ENCODE measurements around the gene ERICH6B. TPM values are rescaled to one million over a fixed set of nuclear protein-coding genes. Genes with fewer than 3 reads are reported as not detected.

Gene ERICH6B
- total RNA-seq, 1 donor: not detected

DNA sequence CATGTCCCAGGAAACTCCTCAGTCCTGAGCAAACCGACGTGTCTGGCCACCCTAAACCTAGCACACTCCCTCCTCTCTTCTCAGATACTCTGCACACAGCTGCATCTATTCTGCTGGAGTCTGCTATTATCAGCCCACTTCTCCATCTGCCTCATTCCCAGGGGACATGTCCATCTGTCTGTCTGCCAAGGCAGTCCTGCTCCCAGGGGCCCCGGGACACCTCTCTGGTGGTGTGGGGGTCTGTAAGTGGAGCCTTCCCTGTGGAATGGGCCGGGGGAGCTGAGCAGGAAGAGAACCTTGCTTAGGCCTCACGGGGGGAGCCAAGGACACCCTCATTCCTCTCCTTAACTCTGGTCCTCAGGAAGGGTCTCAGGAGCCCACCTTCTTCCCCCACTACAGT lies 72.7 kb downstream of the ERICH6B start:
- H3K4me3 ChIP-seq (ENCODE audit: low read depth, low read length): no peak overlapping the region
- TF ChIP-seq, protein P1, sequence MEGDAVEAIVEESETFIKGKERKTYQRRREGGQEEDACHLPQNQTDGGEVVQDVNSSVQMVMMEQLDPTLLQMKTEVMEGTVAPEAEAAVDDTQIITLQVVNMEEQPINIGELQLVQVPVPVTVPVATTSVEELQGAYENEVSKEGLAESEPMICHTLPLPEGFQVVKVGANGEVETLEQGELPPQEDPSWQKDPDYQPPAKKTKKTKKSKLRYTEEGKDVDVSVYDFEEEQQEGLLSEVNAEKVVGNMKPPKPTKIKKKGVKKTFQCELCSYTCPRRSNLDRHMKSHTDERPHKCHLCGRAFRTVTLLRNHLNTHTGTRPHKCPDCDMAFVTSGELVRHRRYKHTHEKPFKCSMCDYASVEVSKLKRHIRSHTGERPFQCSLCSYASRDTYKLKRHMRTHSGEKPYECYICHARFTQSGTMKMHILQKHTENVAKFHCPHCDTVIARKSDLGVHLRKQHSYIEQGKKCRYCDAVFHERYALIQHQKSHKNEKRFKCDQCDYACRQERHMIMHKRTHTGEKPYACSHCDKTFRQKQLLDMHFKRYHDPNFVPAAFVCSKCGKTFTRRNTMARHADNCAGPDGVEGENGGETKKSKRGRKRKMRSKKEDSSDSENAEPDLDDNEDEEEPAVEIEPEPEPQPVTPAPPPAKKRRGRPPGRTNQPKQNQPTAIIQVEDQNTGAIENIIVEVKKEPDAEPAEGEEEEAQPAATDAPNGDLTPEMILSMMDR (IDR thresholded peaks at IDR 0.05; ENCODE audit: insufficient read depth, low read length): no peak
- DNase-seq (ENCODE audit: low read depth): no peak

DNA sequence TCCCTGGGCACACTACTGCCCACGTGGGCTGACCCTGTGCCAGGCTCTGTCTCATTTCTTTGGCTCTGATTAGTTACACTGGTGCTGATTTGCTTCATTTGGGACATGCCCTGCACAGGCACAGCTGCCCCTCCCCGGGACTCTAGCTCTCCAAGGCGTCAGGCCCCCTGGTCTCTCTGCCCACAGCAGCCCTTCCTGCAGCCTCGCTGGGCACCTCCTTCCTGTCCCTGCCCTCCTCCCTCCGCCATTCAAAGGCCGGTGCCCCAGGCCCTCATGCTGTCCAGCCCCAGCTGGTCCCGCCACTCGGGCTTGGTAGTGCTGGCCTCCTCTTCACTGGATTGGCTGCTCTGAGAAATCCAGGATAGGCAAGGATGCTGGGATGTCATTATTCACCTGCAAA lies 73.1 kb downstream of the ERICH6B start:
- TF ChIP-seq, protein P1 (IDR thresholded peaks at IDR 0.05; ENCODE audit: insufficient read depth, low read length): no peak
- H3K4me3 ChIP-seq (ENCODE audit: low read depth, low read length): no peak overlapping the region

DNA sequence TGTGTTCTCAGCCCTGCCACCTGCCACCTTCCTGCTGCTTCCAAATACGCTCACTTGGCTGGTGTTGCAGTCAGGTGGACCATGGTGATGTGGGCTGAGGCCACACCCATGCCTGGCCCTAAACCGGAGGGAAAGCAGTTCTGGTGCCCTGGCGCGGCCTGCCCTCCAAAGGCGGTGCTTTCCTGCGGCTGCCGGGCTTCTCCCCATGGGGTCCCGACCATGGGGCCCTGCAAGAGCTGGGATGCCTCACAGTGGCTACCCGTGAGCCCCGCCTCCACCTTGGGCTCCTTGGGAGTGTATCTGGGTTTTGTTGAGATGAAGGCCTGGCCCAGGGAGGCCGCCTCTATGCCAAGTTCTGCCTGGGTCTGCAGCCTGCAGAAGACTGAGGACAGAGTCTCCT lies 73.7 kb downstream of the ERICH6B start:
- TF ChIP-seq, protein P1 (IDR thresholded peaks at IDR 0.05; ENCODE audit: insufficient read depth, low read length): no peak
- no peak for DNase-seq (ENCODE audit: low read depth)
- no peak overlapping the region for H3K4me3 ChIP-seq (ENCODE audit: low read depth, low read length)

More for the DNA sequence above, 73.1 kb downstream of the ERICH6B start:
- no peak for DNase-seq (ENCODE audit: low read depth)

DNA sequence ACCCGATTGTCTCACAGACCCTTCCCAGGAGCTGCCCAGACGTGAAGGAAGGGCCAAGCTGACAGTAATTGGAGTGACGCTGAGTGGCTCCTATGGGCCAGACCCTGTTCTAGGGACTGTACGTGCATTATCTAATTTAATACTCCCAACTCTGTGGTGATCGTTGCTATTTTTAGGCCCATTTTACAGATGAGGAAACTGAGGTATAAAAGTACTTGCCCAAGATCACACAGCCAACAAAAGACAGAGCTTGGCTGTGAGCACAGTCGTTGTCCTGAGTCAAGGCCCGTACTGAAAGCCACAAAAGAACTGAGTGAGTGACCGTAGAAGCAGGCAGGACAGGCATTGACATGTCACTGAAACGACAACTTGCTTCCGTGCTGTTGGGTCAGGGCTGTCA lies 74.7 kb downstream of the ERICH6B start:
- TF ChIP-seq, protein P1 (IDR thresholded peaks at IDR 0.05; ENCODE audit: insufficient read depth, low read length): no peak
- no peak for DNase-seq (ENCODE audit: low read depth)
- H3K4me3 ChIP-seq (ENCODE audit: low read depth, low read length): no peak overlapping the region

DNA sequence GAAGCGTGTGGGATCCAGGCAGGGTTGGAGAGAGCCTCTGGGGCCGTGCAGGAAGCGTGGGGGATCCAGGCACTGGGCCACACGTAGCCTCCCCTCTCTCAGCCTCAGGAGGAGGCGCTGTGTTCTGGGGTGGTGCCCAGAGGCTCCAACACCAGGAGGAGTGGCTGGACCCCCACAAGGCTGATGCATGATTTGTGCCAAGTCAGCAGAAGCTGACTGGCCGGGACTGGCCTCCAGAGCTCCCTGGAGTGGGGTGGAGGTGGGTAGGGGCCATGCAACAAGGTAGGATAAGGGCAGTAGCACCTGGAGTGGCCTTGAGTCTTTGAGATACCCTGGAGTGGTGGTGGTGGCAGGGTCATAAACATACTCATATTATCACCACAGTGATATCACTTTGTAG lies 75.3 kb downstream of the ERICH6B start:
- TF ChIP-seq, protein P1 (IDR thresholded peaks at IDR 0.05; ENCODE audit: insufficient read depth, low read length): no peak
- no peak for DNase-seq (ENCODE audit: low read depth)

DNA sequence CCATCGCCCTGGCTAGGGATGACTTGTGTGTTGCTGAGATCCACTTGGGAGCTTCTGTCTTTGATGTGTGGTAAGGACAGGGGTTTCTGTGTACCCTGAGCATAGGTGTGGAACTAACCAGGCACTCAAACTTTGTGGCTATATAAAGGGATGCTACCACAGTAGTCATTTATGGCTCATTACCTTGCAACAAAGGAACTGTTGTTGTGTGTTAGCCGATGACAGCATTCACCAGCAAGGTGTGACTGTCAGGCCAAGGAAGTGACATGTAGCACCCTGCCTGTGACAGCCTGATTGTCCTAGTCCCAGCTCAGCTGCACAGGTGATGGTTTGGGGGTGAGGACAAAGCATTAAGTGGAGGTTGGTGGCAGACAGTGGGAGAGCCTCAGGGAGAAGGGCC lies 77.2 kb downstream of the ERICH6B start:
- no peak for DNase-seq (ENCODE audit: low read depth)
- H3K4me3 ChIP-seq (ENCODE audit: low read depth, low read length): no peak overlapping the region
- TF ChIP-seq, protein P1 (IDR thresholded peaks at IDR 0.05; ENCODE audit: insufficient read depth, low read length): no peak

More for the DNA sequence above, 75.3 kb downstream of the ERICH6B start:
- H3K4me3 ChIP-seq (ENCODE audit: low read depth, low read length): no peak overlapping the region

DNA sequence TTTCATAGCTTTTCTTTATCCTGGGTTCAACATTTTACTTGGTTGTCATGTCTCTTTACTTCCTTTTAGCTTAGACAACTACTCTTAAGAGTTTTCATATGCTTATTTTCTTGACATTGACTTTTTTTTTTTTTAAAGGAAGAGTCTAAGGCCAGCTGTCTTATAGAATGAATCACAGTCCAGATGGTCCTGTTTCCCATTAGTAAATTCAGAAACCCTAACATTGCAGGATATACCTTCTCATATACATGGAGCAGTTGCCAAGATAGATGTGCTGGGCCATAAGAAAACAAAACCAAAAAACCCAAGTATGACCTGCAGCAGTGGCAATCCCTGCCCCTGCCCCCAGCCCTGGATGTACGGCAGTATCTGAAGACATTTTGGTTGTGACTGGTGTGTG lies 78.0 kb downstream of the ERICH6B start:
- TF ChIP-seq, protein P1 (IDR thresholded peaks at IDR 0.05; ENCODE audit: insufficient read depth, low read length): no peak
- no peak for DNase-seq (ENCODE audit: low read depth)
- no peak overlapping the region for H3K4me3 ChIP-seq (ENCODE audit: low read depth, low read length)
